Upper lobe of right lung (tissue), 1 donor: ENCODE data around the gene MSX2. TPM values are rescaled to one million over a fixed set of nuclear protein-coding genes. Genes with fewer than 3 reads are reported as not detected.

Experiments used
- ATAC-seq: fragments of 200-7000 bp; cut with Tn5 transposase; one replicate; pipeline ENCODE4 v1.9.1; 2020; ENCODE audit warnings: mild to moderate bottlenecking, moderate library complexity
- DNase-seq: peaks from one replicate; pipeline ENCODE4 v3.0.0-alpha.2; 2020
- H3K27ac ChIP-seq: fragments of 200-600 bp; one replicate; pipeline ENCODE4 v1.8.0; 2022
- H3K27me3 ChIP-seq: fragments of 200-600 bp; one replicate; pipeline ENCODE4 v1.8.0; 2022; ENCODE audit warnings: mild to moderate bottlenecking
- H3K36me3 ChIP-seq: fragments of 200-600 bp; one replicate; pipeline ENCODE4 v1.8.0; 2022
- H3K4me1 ChIP-seq: fragments of 200-600 bp; one replicate; pipeline ENCODE4 v1.8.0; 2022
- H3K4me3 ChIP-seq: fragments of 200-600 bp; one replicate; pipeline ENCODE4 v1.8.0; 2022; ENCODE audit warnings: mild to moderate bottlenecking
- H3K9me3 ChIP-seq: fragments of 200-600 bp; one replicate; pipeline ENCODE4 v1.8.0; 2022
- CTCF ChIP-seq: fragments of 200-600 bp; IDR thresholded peaks from one replicate; pipeline ENCODE4 v1.8.0; 2022; ENCODE audit warnings: antibody characterized with exemption
- intact Hi-C: fragments of 100-400 bp; cut with DNase I; formaldehyde crosslinking; loops from one replicate; pipeline ENCODE4 v1.11.0; 2022
- total RNA-seq: library from RNA; stranded (reverse); fragmentation: NEBNext Ultra II Directional; extraction: Animal tissue kit (Norgen Biotek cat#: 25700); gene quantifications from one replicate; pipeline ENCODE4 v1.2.1, GENCODE V29; 2021
- donor health status: DM: no; HTN: yes; CAD: no; lungs with severe emphysema.

MSX2 gene
- total RNA-seq, 1 donor from 2014 or later: 0.52 TPM

- no peak for DNase-seq
- Histone ChIP-seq H3K4me3 (no peak overlapping the region), H3K27me3 (peaks cover 96% of the 10 kb centered on the region), H3K9me3 (no peaks in the 10 kb centered on the region), H3K27ac (no peak overlapping the region), H3K36me3 (no peaks in the 10 kb centered on the region), H3K4me1 (peaks cover 6% of the 10 kb centered on the region)
- intact Hi-C loops: no loop called here
- no peak for ATAC-seq
- TF ChIP-seq CTCF: no peak
Observed at GRCh38 chr5:174733091-174733690, 8.8 kb downstream of the MSX2 start.

GRCh38 chr5:174733836-174734235 is 9.5 kb downstream of the MSX2 start:
- DNase-seq (no peak), ATAC-seq (no peak)
- intact Hi-C loops: no loop called here
- TF ChIP-seq CTCF: no peak
- peaks cover 6% of the 10 kb centered on the region for H3K4me1 ChIP-seq
- peaks cover 94% of the 10 kb centered on the region for H3K27me3 ChIP-seq
- no peak overlapping the region for H3K27ac ChIP-seq
- H3K36me3 ChIP-seq: no peaks in the 10 kb centered on the region
- no peaks in the 10 kb centered on the region for H3K9me3 ChIP-seq
- H3K4me3 ChIP-seq: no peak overlapping the region

GRCh38 chr5:174734571-174735497 is 10.5 kb downstream of the MSX2 start:
- Histone ChIP-seq H3K9me3 (no peaks in the 10 kb centered on the region), H3K36me3 (no peaks in the 10 kb centered on the region), H3K27me3 (peaks cover 88% of the 10 kb centered on the region), H3K4me1 (peaks cover 6% of the 10 kb centered on the region), H3K27ac (no peak overlapping the region), H3K4me3 (no peak overlapping the region)
- intact Hi-C loops: no loop called here
- TF ChIP-seq CTCF: no peak
- no peak for DNase-seq
- ATAC-seq: no peak

- peaks cover 85% of the 10 kb centered on the region for H3K27me3 ChIP-seq
- peaks cover 6% of the 10 kb centered on the region for H3K4me1 ChIP-seq
- no peak overlapping the region for H3K27ac ChIP-seq
- intact Hi-C loops: no loop called here
- DNase-seq: no peak
- no peaks in the 10 kb centered on the region for H3K36me3 ChIP-seq
- ATAC-seq: peak; percentile 76
- peak; percentile 45 for TF ChIP-seq CTCF
- no peak overlapping the region for H3K4me3 ChIP-seq
- no peaks in the 10 kb centered on the region for H3K9me3 ChIP-seq
Observed at GRCh38 chr5:174735498-174736330, 11.3 kb downstream of the MSX2 start.

- peak; percentile 8 for ATAC-seq
- Histone ChIP-seq H3K36me3 (no peaks in the 10 kb centered on the region), H3K27ac (no peak overlapping the region), H3K9me3 (no peaks in the 10 kb centered on the region), H3K4me3 (no peak overlapping the region), H3K4me1 (peaks cover 6% of the 10 kb centered on the region), H3K27me3 (peaks cover 79% of the 10 kb centered on the region)
- TF ChIP-seq CTCF: no peak
- no peak for DNase-seq
- intact Hi-C loops: no loop called here
Observed at GRCh38 chr5:174736331-174736721, 11.9 kb downstream of the MSX2 start.
